Breast epithelium (tissue), 4 donors: ENCODE results near the gene RAP2A. TPM values are rescaled to one million over a fixed set of nuclear protein-coding genes. Genes with fewer than 3 reads are reported as not detected.

ENCODE experiments used
- DNase-seq, 2 donors: peaks; one replicate each; pipeline ENCODE4 v3.0.0-alpha.2; 2019; ENCODE audit warnings: low spot score in 2 of 2
- H3K27ac ChIP-seq, 2 donors: fragments of 200-600 bp; sonication (generic) in 1 of 2; one replicate each; pipeline ENCODE4 v1.5.1; 2016 to 2019; ENCODE audit warnings: mild to moderate bottlenecking in 1 of 2
- H3K27me3 ChIP-seq, 2 donors: fragments of 200-600 bp; sonication (generic) in 1 of 2; one replicate each; pipeline versions ENCODE4 v1.5.1 to v1.6.0; 2017 to 2019; ENCODE audit warnings: control low read depth in 1 of 2, mild to moderate bottlenecking in 1 of 2
- H3K36me3 ChIP-seq: fragments of 200-600 bp; one replicate; pipeline ENCODE4 v1.5.1; 2019
- H3K4me1 ChIP-seq, 2 donors: fragments of 200-600 bp; sonication (generic); one replicate each; pipeline ENCODE4 v1.5.1; 2016 to 2019; ENCODE audit warnings: control low read depth in 1 of 2
- H3K4me3 ChIP-seq, 3 donors: fragments of 200-600 bp; sonication (generic); 1 replicate in 2 of 3; 2 replicates in 1 of 3; pipeline ENCODE4 v1.5.1; 2016 to 2019; ENCODE audit warnings: mild to moderate bottlenecking in 3 of 3, moderate library complexity in 2 of 3
- H3K9me3 ChIP-seq, 2 donors: fragments of 200-600 bp; sonication (generic) in 1 of 2; one replicate each; pipeline ENCODE4 v1.5.1; 2016 to 2019; ENCODE audit warnings: control low read depth in 1 of 2
- CTCF ChIP-seq, 3 donors: fragments of 450-650 bp; IDR thresholded peaks; one replicate each; pipeline ENCODE4 v1.5.1; 2016 to 2017; ENCODE audit warnings: antibody characterized with exemption in 3 of 3, mild to moderate bottlenecking in 3 of 3, moderate library complexity in 3 of 3
- POLR2A ChIP-seq: fragments of 450-650 bp; IDR thresholded peaks from one replicate; pipeline ENCODE4 v1.6.1; 2016; ENCODE audit warnings: antibody characterized with exemption, mild to moderate bottlenecking, moderate library complexity
- POLR2AphosphoS5 ChIP-seq, 3 donors: sonication (generic); formaldehyde crosslinking; IDR thresholded peaks; one replicate each; pipeline ENCODE4 v1.6.1; 2017; ENCODE audit warnings: antibody characterized with exemption in 3 of 3
- intact Hi-C: fragments of 100-400 bp; cut with DNase I; formaldehyde crosslinking; loops from one replicate; pipeline ENCODE4 v1.15.1; 2023; ENCODE audit warnings: low total_unique reads
- total RNA-seq, 3 donors: library from RNA; depleted of rRNA; stranded (reverse); fragments of >200 nt; gene quantifications; one replicate each; pipeline ENCODE4 v1.1.0, GENCODE V29; 2016

RAP2A gene
- total RNA-seq, 3 donors from 2014 or later: 19.0 to 32.8 (median 20.0) TPM

- TF ChIP-seq POLR2AphosphoS5 (IDR thresholded peaks at IDR 0.05) (no peak), POLR2A (no peak), CTCF (IDR thresholded peaks at IDR 0.05) (no peak)
- Histone ChIP-seq H3K4me3 (no peak overlapping the region), H3K27me3 (no peaks in the 10 kb centered on the region), H3K4me1 (no peaks in the 10 kb centered on the region), H3K9me3 (no peaks in the 10 kb centered on the region), H3K27ac (no peak overlapping the region), H3K36me3 (no peaks in the 10 kb centered on the region)
- no peak for DNase-seq
- intact Hi-C loops: no loop called here
Measured at GRCh38 chr13:97426695-97427094, 7.3 kb upstream of the RAP2A start.

GRCh38 chr13:97429681-97430081 lies 4.3 kb upstream of the RAP2A start:
- Histone ChIP-seq H3K27ac (peak overlapping the region in 1 of 2 donors; percentile 49), H3K27me3 (no peaks in the 10 kb centered on the region), H3K9me3 (no peaks in the 10 kb centered on the region), H3K36me3 (no peaks in the 10 kb centered on the region), H3K4me3 (peak overlapping the region in 2 of 3 donors; percentile 30 to 40), H3K4me1 (no peaks in the 10 kb centered on the region)
- DNase-seq: no peak
- intact Hi-C loops: no loop called here
- TF ChIP-seq POLR2A (no peak), POLR2AphosphoS5 (IDR thresholded peaks at IDR 0.05) (no peak), CTCF (IDR thresholded peaks at IDR 0.05) (no peak)

GRCh38 chr13:97430296-97430695 lies 3.7 kb upstream of the RAP2A start:
- no peak overlapping the region for H3K4me3 ChIP-seq
- no peaks in the 10 kb centered on the region for H3K36me3 ChIP-seq
- no peaks in the 10 kb centered on the region for H3K9me3 ChIP-seq
- no peak for DNase-seq
- H3K27ac ChIP-seq: no peak overlapping the region
- no peaks in the 10 kb centered on the region for H3K27me3 ChIP-seq
- no peaks in the 10 kb centered on the region for H3K4me1 ChIP-seq
- TF ChIP-seq POLR2A (no peak), CTCF (IDR thresholded peaks at IDR 0.05) (no peak), POLR2AphosphoS5 (IDR thresholded peaks at IDR 0.05) (no peak)
- intact Hi-C loops: no loop called here

- intact Hi-C loops: no loop called here
- H3K36me3 ChIP-seq: no peaks in the 10 kb centered on the region
- no peak overlapping the region for H3K27ac ChIP-seq
- DNase-seq: no peak
- no peak overlapping the region for H3K4me3 ChIP-seq
- H3K27me3 ChIP-seq: no peaks in the 10 kb centered on the region
- no peaks in the 10 kb centered on the region for H3K9me3 ChIP-seq
- TF ChIP-seq CTCF (IDR thresholded peaks at IDR 0.05) (no peak), POLR2A (no peak), POLR2AphosphoS5 (IDR thresholded peaks at IDR 0.05) (no peak)
- no peaks in the 10 kb centered on the region for H3K4me1 ChIP-seq
Measured at GRCh38 chr13:97431171-97431764, 2.7 kb upstream of the RAP2A start.

GRCh38 chr13:97432232-97432916 lies 1.6 kb upstream of the RAP2A start:
- TF ChIP-seq POLR2AphosphoS5 (IDR thresholded peaks at IDR 0.05) (no peak), CTCF (IDR thresholded peaks at IDR 0.05) (no peak), POLR2A (no peak)
- no peak for DNase-seq
- intact Hi-C loops: no loop called here

More at GRCh38 chr13:97432232-97432916, 1.6 kb upstream of the RAP2A start:
- Histone ChIP-seq H3K4me3 (peak overlapping the region; percentile 81 to 88 (median 87)), H3K9me3 (no peaks in the 10 kb centered on the region), H3K36me3 (no peaks in the 10 kb centered on the region), H3K27ac (peak overlapping the region; percentile 99), H3K27me3 (no peaks in the 10 kb centered on the region), H3K4me1 (no peaks in the 10 kb centered on the region)
